ENCODE data around the gene KRTAP4-8. TPM values are rescaled to one million over a fixed set of nuclear protein-coding genes. Genes with fewer than 3 reads are reported as not detected.
"Not testable (repeated sequence)": the region's sequence is repeated elsewhere in the genome, so short reads cannot be mapped to it uniquely, and the experiment has no call there.

KRTAP4-8 gene
- total RNA-seq, 1 donor from 2014 or later = not detected

- Mint-ChIP-seq H3K9me3 (ENCODE audit: unreplicated experiment) (no peaks in the 10 kb centered on the region), H3K4me3 (ENCODE audit: unreplicated experiment) (no peak overlapping the region), H3K27ac (ENCODE audit: unreplicated experiment) (no peak overlapping the region), H3K36me3 (ENCODE audit: unreplicated experiment) (no peaks in the 10 kb centered on the region), H3K27me3 (ENCODE audit: unreplicated experiment) (no peaks in the 10 kb centered on the region), H3K4me1 (ENCODE audit: low read depth, unreplicated experiment) (no peaks in the 10 kb centered on the region)
- no peak for DNase-seq
- TF ChIP-seq CTCF (IDR thresholded peaks at IDR 0.05; ENCODE audit: partially characterized antibody, unreplicated experiment) = no peak
Measured at GRCh38 chr17:41133880-41134735, 36.2 kb upstream of the KRTAP4-8 start.

GRCh38 chr17:41131979-41132378, 34.0 kb upstream of the KRTAP4-8 start:
- TF ChIP-seq CTCF (IDR thresholded peaks at IDR 0.05; ENCODE audit: partially characterized antibody, unreplicated experiment) = no peak
- no peaks in the 10 kb centered on the region for H3K9me3 Mint-ChIP-seq (ENCODE audit: unreplicated experiment)
- no peak overlapping the region for H3K4me3 Mint-ChIP-seq (ENCODE audit: unreplicated experiment)
- no peaks in the 10 kb centered on the region for H3K36me3 Mint-ChIP-seq (ENCODE audit: unreplicated experiment)
- H3K4me1 Mint-ChIP-seq (ENCODE audit: low read depth, unreplicated experiment) = no peaks in the 10 kb centered on the region
- no peak for DNase-seq
- H3K27me3 Mint-ChIP-seq (ENCODE audit: unreplicated experiment) = no peaks in the 10 kb centered on the region
- no peak overlapping the region for H3K27ac Mint-ChIP-seq (ENCODE audit: unreplicated experiment)

GRCh38 chr17:41127371-41127770, 29.4 kb upstream of the KRTAP4-8 start:
- TF ChIP-seq CTCF (IDR thresholded peaks at IDR 0.05; ENCODE audit: partially characterized antibody, unreplicated experiment) = no peak
- peaks cover 13% of the 10 kb centered on the region for H3K36me3 Mint-ChIP-seq (ENCODE audit: unreplicated experiment)
- H3K9me3 Mint-ChIP-seq (ENCODE audit: unreplicated experiment) = peaks cover 10% of the 10 kb centered on the region
- peaks cover 3% of the 10 kb centered on the region for H3K27me3 Mint-ChIP-seq (ENCODE audit: unreplicated experiment)
- no peak overlapping the region for H3K27ac Mint-ChIP-seq (ENCODE audit: unreplicated experiment)
- H3K4me1 Mint-ChIP-seq (ENCODE audit: low read depth, unreplicated experiment) = no peaks in the 10 kb centered on the region
- H3K4me3 Mint-ChIP-seq (ENCODE audit: unreplicated experiment) = no peak overlapping the region
- no peak for DNase-seq

- Mint-ChIP-seq H3K4me3 (ENCODE audit: unreplicated experiment) (no peak overlapping the region), H3K4me1 (ENCODE audit: low read depth, unreplicated experiment) (no peaks in the 10 kb centered on the region), H3K36me3 (ENCODE audit: unreplicated experiment) (peaks cover 15% of the 10 kb centered on the region), H3K27ac (ENCODE audit: unreplicated experiment) (no peak overlapping the region), H3K9me3 (ENCODE audit: unreplicated experiment) (peaks cover 12% of the 10 kb centered on the region), H3K27me3 (ENCODE audit: unreplicated experiment) (peaks cover 3% of the 10 kb centered on the region)
- no peak for TF ChIP-seq CTCF (IDR thresholded peaks at IDR 0.05; ENCODE audit: partially characterized antibody, unreplicated experiment)
- DNase-seq = no peak
Measured at GRCh38 chr17:41126412-41126811, 28.5 kb upstream of the KRTAP4-8 start.

GRCh38 chr17:41125064-41125463, 27.1 kb upstream of the KRTAP4-8 start:
- Mint-ChIP-seq H3K27ac (ENCODE audit: unreplicated experiment) (no peak overlapping the region), H3K27me3 (ENCODE audit: unreplicated experiment) (peaks cover 3% of the 10 kb centered on the region), H3K36me3 (ENCODE audit: unreplicated experiment) (peaks cover 15% of the 10 kb centered on the region), H3K4me3 (ENCODE audit: unreplicated experiment) (no peak overlapping the region), H3K9me3 (ENCODE audit: unreplicated experiment) (peaks cover 12% of the 10 kb centered on the region), H3K4me1 (ENCODE audit: low read depth, unreplicated experiment) (no peaks in the 10 kb centered on the region)
- DNase-seq = no peak
- TF ChIP-seq CTCF (IDR thresholded peaks at IDR 0.05; ENCODE audit: partially characterized antibody, unreplicated experiment) = no peak

- H3K27ac Mint-ChIP-seq (ENCODE audit: unreplicated experiment) = peak within 1 kb of the TSS; percentile 89
- not testable (repeated sequence) for DNase-seq; H3K27me3 Mint-ChIP-seq (ENCODE audit: unreplicated experiment); H3K4me1 Mint-ChIP-seq (ENCODE audit: low read depth, unreplicated experiment)
- peaks cover 15% of the 10 kb centered on the region for H3K36me3 Mint-ChIP-seq (ENCODE audit: unreplicated experiment)
- H3K9me3 Mint-ChIP-seq (ENCODE audit: unreplicated experiment) = peaks cover 12% of the 10 kb centered on the region
- H3K4me3 Mint-ChIP-seq (ENCODE audit: unreplicated experiment) = peak within 1 kb of the TSS; percentile 58
Measured at GRCh38 chr17:41123991-41124371, 26.0 kb upstream of the KRTAP4-8 start, which contains the start of gene KRTAP4-12. TSS of gene KRTAP4-12 (minus strand) at chr17:41124182. CDS start at chr17:41124122, 60 bp downstream.

- peak overlapping the region; percentile 89 for H3K27ac Mint-ChIP-seq (ENCODE audit: unreplicated experiment)
- not testable (repeated sequence) for H3K4me1 Mint-ChIP-seq (ENCODE audit: low read depth, unreplicated experiment); DNase-seq; H3K27me3 Mint-ChIP-seq (ENCODE audit: unreplicated experiment)
- peaks cover 12% of the 10 kb centered on the region for H3K9me3 Mint-ChIP-seq (ENCODE audit: unreplicated experiment)
- H3K4me3 Mint-ChIP-seq (ENCODE audit: unreplicated experiment) = peak overlapping the region; percentile 58
- peaks cover 15% of the 10 kb centered on the region for H3K36me3 Mint-ChIP-seq (ENCODE audit: unreplicated experiment)
Measured at GRCh38 chr17:41123292-41123990, 25.5 kb upstream of the KRTAP4-8 start.

All from glutamatergic neuron (in vitro differentiated cells).